ENCODE data around the gene DEFB124.

DNA sequence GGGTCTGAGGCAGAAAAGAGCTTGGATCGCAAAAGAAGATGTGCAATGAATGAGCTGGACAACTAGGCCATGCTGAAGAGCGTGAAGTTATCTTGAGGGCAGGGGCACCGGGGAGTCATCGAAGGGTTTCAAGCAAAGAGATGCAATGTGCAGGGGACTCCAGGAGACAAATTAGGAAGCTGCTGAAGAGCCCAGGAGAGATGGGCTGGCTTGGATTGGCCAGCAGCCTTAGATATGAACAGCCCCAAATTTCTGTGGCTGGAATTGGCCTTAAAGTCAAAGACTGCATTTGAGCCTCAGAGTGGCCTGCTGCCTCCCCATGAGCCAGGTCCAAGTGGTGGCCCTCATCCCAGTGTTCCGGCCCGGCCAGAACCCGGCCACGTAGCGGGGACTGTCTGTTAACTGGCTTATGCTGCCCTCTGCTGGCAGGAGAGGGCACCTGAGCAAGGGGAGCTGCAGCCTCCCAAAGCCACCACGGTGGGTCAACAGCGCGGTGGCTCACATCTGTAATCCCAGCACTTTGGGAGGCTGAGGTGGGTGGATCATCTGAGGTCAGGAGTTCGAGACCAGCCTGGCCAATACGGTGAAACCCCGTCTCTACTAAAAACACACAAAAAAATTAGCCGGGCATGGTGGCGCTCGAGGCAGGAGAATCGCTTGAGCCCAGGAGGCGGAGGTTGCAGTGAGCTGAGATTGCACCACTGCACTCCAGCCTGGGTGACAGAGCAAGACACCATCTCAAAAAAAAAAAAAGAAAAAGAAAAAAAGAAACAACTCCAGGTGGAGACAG lies 28.2 kb upstream of the DEFB124 start:
- TF ChIP-seq POLR2AphosphoS5 (IDR thresholded peaks at IDR 0.05): peak in 1 of 3 donors; percentile 43
- TF ChIP-seq, protein P1, sequence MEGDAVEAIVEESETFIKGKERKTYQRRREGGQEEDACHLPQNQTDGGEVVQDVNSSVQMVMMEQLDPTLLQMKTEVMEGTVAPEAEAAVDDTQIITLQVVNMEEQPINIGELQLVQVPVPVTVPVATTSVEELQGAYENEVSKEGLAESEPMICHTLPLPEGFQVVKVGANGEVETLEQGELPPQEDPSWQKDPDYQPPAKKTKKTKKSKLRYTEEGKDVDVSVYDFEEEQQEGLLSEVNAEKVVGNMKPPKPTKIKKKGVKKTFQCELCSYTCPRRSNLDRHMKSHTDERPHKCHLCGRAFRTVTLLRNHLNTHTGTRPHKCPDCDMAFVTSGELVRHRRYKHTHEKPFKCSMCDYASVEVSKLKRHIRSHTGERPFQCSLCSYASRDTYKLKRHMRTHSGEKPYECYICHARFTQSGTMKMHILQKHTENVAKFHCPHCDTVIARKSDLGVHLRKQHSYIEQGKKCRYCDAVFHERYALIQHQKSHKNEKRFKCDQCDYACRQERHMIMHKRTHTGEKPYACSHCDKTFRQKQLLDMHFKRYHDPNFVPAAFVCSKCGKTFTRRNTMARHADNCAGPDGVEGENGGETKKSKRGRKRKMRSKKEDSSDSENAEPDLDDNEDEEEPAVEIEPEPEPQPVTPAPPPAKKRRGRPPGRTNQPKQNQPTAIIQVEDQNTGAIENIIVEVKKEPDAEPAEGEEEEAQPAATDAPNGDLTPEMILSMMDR (IDR thresholded peaks at IDR 0.05): peak; percentile 52 to 96 (median 87)

All from breast epithelium (tissue), 3 donors.